HL-60/S4 treated with phorbol 12-myristate 13-acetate at 8.2 ng/mL for 4 days and 3 days (cell line): ENCODE results near the gene NUP153.

Source experiments
- in situ Hi-C: fragments of 300-500 bp; cut with MboI; formaldehyde crosslinking; loops from 2 replicates; pipeline ENCODE4 v1.15.0; 2022; ENCODE audit warnings: low sequenced_read_pairs

NUP153 gene

DNA sequence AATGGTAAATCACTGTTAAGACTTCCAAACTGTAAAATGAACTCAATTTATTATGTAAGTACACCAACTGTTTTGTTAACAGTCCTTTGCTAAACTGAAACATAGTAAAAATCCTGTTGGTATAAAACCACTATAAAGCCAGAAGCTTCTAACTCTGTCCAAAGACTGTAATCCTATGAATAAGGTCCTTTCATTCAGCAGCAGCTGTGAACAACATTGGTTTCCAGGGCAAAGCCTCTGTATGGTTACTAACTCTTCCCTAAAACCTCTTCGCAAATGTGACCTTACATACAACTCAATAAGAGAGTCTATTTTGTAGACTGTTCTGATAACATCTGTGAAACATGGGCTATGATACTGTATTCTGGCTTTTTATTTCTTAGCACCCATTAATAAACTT is 40.1 kb downstream of the NUP153 start:
- in situ Hi-C loops: no loop called here

GRCh38 chr6:17665132-17665531 is 41.6 kb downstream of the NUP153 start:
- in situ Hi-C loops: no loop called here

DNA sequence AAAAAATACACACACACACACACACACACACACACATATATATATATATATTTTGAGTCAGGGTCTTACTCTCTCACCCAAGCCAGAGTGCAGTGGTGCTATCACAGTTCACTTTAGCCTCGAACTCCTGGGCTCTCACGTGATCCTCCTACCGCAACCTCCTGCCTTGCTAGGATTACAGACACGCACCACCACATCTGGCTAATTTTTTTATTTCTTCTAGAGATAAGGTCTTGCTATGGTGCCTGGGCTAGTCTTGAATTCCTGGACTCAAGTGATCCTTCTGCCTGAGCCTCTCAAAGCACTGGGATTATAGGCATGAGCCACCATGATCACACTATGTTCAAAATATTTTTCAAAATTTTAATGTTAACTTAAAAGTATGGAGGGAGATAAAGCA is 43.5 kb downstream of the NUP153 start:
- in situ Hi-C loops: no loop called here

- in situ Hi-C loops: no loop called here
Observed at GRCh38 chr6:17662585-17662984, 44.1 kb downstream of the NUP153 start.

- in situ Hi-C loops: no loop called here
Observed at GRCh38 chr6:17656644-17657043, 50.1 kb downstream of the NUP153 start.

DNA sequence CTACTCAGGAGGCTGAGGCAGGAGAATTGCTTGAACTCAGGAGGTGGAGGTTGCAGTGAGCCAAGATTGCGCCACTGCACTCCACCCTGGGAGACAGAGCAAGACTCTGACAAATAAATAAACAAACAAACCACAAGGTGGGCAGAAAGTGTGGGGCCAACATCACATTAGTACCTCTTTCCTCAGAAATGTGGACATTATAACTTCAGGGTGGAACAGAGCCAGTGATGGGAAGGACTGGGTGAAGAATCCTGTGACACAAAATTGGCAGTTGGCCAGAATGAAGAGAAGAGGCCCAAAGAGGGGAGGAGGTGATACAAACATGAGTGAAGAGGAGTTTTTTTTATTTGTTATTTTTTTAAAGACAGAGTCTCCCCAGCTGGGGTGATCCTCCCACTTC is 50.6 kb downstream of the NUP153 start:
- in situ Hi-C loops: no loop called here

GRCh38 chr6:17653198-17653882 is 53.4 kb downstream of the NUP153 start:
- in situ Hi-C loops: no loop called here

DNA sequence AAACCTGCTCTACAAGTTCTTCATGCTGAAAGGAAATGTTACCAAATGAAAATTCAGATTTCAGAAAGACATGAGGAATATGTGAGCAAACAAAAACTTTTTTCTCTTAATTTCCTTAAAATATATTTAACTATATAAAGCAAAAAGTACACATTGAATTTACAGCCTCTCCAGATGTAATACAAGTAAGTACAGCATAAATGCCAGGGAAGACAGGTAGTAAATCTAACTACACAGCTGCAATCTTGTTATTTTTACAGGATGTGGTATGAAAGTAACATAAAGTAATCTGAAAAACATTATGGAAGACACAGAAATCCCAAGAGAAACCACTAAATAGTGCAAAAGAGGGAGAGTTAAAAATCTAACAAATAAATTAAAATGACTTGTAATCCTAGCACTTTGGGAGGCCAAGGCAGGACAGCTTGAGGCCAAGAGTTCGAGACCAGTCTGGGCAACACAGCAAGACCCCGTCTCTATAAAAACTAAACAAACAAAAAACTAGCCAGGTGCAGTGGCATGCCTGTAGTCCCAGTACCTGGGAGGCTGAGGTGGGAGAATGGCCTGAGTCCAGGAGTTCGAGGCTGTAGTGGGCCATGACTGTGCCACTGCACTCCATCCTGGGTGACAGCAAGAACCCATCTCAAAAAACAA is 55.9 kb downstream of the NUP153 start:
- in situ Hi-C loops: no loop called here

- in situ Hi-C loops: no loop called here
Observed at GRCh38 chr6:17648745-17649144, 58.0 kb downstream of the NUP153 start.

DNA sequence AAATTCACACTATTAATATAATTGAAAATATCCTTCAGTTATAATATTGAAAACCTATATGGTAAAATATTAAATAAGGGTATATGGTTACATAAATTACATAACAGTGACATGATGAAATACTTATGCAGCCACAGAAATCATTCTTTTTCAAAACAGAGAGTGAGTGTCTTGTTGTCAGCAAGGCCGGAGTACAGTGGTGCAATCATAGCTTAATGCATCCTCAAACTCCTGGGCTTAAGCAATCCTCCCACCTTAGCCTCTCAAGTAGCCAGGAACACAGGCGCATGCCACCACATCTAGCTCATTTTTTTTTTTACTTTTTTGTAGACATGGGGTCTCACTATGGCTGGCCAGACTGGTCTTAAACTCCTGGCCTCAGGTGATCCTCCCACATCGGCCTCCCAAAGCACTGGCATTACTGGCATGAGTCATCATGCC is 66.2 kb downstream of the NUP153 start:
- in situ Hi-C loops: no loop called here

GRCh38 chr6:17638212-17638715 is 68.5 kb downstream of the NUP153 start:
- in situ Hi-C loops: no loop called here

DNA sequence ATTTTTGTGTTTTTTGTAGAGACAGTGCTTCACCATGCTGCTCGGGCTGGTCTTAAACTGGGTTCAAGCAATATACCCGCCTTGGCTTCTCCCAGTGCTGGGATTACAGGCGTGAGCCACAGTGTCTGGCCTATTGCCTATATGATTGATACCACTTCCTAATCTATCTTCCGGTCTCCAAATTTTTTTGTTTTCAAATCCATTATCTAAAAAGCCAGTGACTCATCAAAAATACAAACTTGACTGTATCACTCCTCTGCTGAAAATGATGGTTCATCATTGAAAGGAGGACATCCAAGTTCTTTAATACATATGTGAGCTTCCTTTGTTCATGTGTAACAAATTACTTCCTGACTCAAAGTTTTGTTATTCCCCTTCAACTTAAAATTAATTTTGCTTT is 71.2 kb downstream of the NUP153 start:
- in situ Hi-C loops: no loop called here

- in situ Hi-C loops: no loop called here
Observed at GRCh38 chr6:17633465-17634188, 73.1 kb downstream of the NUP153 start.

- in situ Hi-C loops: no loop called here
Observed at GRCh38 chr6:17632934-17633333, 73.8 kb downstream of the NUP153 start.

DNA sequence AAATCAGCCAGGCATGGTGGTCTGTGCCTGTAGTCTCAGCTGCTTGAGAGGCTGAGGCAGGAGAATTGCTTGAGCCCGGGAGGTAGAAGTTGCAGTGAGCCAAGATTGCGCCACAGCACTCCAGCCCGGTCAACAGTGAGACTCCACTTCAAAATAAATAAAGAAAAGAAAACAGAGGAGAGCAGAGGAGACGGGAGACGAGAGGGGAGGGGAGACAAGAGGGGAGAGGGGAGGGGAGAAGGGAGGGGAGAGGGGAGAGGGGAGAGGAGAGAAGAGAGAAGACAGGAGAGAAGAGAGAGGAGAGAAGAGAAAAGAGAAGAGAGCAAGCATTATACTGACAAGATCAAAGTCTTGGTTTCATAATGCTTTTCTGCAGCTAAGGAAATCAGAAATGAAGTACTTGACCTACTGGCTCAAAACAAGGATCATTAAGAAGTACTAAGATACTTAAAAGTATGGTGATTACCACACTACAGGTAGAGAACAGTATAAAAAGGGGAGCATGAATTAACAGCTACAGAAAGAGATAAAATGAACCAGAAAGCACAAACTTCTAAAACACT is 76.1 kb downstream of the NUP153 start:
- in situ Hi-C loops: no loop called here

- in situ Hi-C loops: no loop called here
Observed at GRCh38 chr6:17629824-17630510, 76.8 kb downstream of the NUP153 start.

DNA sequence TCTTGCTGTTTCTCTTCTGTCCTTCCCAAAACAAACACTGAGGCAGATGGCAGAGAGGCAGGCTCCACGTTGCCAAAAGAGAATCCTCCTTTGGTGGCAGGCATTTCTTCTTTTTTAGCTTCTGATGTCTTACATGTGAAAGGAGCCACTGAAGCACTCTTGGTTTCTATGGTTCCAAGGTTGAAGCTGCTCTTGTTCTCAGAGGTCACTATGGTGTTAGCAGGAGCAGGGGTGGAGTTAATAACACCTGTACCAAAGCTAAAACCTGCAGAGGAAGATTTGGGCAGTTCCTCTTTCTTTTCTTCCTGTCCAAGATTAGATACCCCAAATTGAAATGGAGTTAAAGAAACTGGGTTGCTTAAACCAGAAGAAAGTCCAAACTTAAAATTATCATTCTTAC is 77.9 kb downstream of the NUP153 start:
- in situ Hi-C loops: no loop called here

DNA sequence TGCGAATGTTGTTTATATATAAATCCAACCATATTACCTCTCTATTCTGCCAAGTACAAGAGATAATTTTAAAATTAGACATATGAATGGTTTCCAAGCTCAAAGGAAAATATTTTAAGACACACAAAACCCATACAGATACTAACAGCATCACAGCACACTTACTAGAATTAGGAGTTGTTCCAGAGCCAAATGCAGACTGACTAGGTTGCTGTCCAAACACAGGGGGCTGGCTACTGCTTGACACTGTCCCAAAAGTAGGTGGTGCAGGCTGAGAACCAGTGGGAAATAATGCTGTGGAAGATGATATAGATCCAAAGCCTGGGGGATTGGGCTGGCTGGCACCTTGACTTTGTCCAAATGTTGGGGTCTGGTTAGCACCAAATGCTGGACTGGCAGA is 82.3 kb downstream of the NUP153 start:
- in situ Hi-C loops: no loop called here

DNA sequence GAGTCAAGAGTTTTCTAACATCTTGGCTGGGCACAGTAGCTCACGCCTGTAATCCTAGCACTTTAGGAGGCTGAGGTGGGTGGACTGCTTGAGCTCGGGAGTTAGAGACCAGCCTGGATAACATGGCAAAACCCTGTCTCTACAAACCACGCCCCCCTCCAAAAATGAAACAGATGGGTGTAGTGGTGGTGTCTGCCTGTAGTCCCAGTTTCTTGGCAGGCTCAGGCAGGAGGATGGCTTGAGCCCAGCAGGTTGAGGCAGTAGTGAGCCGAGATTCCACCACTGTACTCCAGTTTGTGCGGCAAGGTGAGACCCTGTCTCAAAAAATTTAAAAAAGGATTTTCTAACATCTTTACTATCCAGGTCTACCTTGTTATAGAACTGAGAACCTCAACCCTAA is 84.6 kb downstream of the NUP153 start:
- in situ Hi-C loops: no loop called here

DNA sequence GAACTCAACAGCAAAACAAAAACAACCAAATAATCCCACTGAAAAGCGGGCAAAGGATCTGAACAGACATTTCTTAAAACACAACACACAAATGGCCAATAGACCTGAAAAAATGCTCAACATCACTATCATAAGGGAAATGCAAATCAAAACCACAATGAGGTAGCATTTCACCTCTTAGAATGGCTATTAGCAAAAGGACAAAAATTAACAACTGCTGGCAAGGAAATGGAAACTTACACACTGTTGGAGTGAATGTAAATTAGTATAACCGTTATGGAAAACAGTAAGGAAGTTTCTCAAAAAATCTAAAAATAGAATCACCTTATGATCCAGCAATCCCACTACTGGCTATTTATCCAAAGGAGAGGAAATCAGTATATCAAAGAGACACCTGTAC is 85.7 kb downstream of the NUP153 start:
- in situ Hi-C loops: no loop called here

GRCh38 chr6:17615794-17616193 is 90.9 kb downstream of the NUP153 start:
- in situ Hi-C loops: no loop called here
